DMS153 (cell line): ENCODE results near the gene CPT1B.
A peak's percentile ranks its signal among the peaks of the same experiment; 100 is the strongest.
"Not testable (repeated sequence)": the region's sequence is repeated elsewhere in the genome, so short reads cannot be mapped to it uniquely, and the experiment has no call there.

Source experiments
- DNase-seq: peaks from one replicate; lab custom pipeline; 2025; lab: John Stamatoyannopoulos, UW

Gene CPT1B

DNA sequence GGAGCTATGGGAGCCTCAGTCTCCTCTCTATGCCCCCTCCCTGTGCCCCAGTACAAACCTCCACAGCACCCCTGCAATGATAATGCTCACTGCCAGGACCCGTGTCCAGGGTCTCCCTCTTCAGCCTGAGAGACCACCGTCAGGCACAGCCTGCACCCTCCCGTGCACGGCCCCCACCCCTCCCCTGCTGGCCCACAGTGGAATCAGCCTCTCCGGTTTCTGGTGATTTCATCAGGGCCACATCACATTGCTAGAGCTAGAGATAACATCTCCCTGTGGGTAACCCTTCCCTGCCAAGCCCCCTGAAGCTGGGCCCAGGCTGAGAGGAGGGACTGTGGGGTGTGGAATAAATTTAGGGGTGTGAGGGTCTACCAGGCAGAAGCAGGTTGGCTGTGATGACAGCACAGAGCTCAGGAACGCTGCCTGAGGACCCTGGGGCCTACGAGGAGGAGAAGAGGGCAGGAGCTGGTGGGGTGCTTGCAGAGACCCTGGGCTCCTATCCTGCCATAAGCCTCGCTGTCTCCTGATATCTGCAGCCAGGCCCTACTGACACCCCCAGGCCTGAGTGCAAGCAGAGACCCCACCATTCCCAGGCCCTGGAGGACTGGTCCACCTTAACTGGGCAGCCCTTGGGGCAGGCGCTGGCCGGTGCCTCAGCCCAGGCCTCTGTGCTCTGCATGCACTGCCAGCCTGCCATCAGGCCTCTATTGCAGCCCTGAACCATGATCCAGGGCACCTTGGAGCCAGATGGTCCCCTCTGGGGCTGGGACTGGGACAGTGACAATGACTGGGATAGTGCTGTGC, 32.5 kb downstream of the CPT1B start, which contains the start of gene KLHDC7B:
KLHDC7B (plus strand) TSS at position 378 of the 804 bp plus-strand sequence; CDS start at position 723, 345 bp downstream.
- no peak for DNase-seq

GRCh38 chr22:50544746-50545253, 33.4 kb downstream of the CPT1B start:
- DNase-seq = no peak

- DNase-seq = peak; percentile 68
Measured at GRCh38 chr22:50544078-50544745, 34.0 kb downstream of the CPT1B start.

GRCh38 chr22:50542416-50542927, 35.8 kb downstream of the CPT1B start:
- DNase-seq = no peak

DNA sequence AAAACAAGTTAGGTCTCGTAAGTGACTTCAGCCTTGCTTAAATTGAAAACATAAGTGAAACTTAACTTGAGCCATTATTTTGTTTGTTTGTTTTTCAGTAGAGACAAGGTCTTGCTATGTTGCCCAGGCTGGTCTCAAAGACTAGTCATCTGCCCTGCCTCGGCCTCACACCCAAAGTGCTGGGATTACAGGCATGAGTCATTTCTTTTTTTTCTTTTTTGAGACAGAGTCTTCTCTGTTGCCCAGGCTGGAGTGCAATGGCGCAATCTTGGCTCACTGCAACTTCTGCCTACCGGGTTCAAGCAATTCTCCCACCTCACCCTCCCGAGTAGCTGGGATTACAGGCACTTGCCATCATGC, 36.6 kb downstream of the CPT1B start:
- DNase-seq = not testable (repeated sequence)

GRCh38 chr22:50540381-50540780, 37.8 kb downstream of the CPT1B start:
- no peak for DNase-seq

GRCh38 chr22:50537765-50538164, 40.5 kb downstream of the CPT1B start:
- DNase-seq = no peak

- no peak for DNase-seq
Measured at GRCh38 chr22:50536226-50536625, 42.0 kb downstream of the CPT1B start.

GRCh38 chr22:50535113-50535512, 43.1 kb downstream of the CPT1B start:
- DNase-seq = no peak

GRCh38 chr22:50533856-50534711, 44.1 kb downstream of the CPT1B start:
- not testable (repeated sequence) for DNase-seq

- DNase-seq = no peak
Measured at GRCh38 chr22:50532824-50533796, 45.1 kb downstream of the CPT1B start.

DNA sequence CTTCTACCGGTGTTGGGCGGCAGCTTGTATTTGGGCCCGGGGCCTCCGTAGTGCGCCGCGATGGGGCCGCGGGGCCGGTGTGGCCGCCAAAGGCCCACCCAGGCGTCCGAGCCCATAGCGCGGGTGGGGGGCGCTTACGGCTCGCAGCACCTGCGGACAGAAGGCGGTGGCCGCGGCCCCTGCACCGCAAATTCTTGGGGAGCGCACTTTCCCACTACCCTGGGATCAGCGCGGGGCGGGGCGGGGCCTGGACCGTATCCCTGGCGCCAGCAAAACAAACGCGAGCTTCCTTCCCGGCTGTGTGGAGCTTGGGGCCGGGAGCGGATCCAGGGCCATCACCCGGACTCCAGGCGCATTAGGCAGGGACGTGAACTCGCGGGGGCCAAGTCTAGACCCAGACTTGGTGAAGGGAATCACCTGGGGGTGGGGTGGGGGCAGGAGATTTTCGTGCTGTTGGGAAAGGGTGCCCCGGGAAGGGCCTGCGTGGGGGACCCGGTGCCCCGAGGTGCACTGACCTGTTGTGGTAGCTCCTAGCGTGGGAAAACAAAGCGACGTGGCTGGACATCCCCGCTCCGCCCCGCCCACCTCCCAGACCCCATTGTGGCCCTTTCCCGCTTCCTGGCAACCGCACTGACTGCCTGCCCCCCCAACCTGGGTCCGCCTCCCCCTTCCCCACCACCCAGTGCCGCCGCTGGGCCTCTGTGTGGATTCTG, 46.1 kb downstream of the CPT1B start:
- DNase-seq = peak; percentile 24

GRCh38 chr22:50531546-50531961, 46.7 kb downstream of the CPT1B start:
- no peak for DNase-seq

DNA sequence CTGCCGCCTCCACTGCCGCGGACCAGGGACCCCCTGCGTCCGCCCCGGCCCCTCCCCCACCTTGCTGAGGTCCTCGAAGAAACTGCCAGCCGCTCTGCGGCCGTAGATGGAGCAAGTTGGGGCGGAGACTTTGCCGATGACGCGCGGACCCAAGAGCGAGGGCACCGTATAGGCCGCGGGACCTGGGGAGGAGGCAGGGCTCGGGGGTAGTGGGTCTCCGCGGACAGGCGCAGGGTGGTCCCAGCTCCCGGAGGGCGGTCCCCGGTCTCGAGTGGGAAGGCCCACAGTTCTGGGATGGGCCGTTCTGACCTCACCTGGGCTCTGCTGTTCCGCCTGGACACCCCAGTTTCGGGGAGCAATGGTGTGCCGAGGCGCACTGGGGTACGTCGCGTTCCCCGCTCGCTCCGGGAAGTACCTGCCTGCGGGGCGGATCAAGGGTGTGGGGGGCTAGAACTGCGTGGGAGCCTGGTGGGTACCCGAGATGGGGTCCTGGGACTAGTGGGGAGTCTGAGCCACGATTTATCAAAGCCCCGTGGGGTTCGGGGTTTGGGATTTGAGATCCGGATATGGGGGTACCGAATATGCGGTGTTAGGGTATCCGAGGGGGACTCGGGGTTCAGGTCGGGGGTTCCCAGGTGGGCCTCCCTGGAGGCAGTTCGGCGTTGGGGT, 47.2 kb downstream of the CPT1B start:
- peak; percentile 43 for DNase-seq

DNA sequence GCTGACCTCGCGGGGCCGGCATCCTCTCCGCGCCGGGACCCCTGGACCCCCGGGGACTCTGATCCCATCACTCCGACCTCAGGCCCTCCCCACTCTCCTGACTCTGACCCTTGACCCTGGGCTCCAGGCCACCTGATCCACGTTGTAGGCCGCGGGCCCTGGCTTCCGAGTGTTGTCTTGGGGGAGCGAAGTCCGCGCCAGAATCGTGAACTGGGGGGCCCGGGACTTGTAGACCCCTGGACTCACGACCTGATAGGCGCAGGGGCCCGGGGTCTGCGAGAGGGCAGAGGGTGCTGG, 47.7 kb downstream of the CPT1B start:
- no peak for DNase-seq

DNA sequence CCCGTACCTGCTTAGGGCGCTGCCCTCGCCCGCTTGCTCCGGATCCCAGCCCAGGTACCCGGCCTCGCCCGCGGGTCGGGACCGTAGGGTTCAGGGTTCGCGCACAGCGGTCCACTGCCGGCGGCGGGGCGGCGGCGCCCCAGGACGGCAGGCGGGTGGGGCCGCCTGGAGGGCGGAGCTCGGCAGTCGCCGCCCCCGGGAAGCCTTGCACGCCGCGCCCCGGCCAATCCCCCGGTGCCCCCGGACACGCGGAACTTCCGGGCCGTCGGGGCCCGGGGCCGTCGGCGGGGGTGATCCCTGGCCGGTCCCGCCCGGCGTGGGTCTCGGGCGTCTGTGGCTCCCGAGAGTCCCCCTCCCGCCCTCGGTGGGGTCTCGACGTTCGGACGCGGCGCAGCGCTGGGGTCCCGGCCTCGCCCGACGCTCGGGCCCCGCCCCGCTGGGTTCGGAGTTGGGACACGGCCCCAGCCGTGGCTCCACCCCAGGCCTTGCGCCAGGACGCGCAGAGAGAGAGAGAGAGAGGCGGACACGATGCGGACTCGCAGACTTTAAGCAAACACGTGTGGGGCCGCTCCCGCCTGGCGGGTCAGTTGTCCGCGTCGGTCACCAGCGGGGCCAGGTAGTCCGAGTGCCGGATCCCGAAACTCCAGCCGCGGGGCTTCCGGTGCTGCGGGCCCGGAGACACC, 48.2 kb downstream of the CPT1B start, which contains the start of gene TYMP:
TYMP (minus strand) TSS at position 116 of the 683 bp plus-strand sequence. CDS start 303 bp downstream, outside the sequence.
- DNase-seq = no peak

GRCh38 chr22:50529416-50529896, 48.8 kb downstream of the CPT1B start:
- no peak for DNase-seq

DNA sequence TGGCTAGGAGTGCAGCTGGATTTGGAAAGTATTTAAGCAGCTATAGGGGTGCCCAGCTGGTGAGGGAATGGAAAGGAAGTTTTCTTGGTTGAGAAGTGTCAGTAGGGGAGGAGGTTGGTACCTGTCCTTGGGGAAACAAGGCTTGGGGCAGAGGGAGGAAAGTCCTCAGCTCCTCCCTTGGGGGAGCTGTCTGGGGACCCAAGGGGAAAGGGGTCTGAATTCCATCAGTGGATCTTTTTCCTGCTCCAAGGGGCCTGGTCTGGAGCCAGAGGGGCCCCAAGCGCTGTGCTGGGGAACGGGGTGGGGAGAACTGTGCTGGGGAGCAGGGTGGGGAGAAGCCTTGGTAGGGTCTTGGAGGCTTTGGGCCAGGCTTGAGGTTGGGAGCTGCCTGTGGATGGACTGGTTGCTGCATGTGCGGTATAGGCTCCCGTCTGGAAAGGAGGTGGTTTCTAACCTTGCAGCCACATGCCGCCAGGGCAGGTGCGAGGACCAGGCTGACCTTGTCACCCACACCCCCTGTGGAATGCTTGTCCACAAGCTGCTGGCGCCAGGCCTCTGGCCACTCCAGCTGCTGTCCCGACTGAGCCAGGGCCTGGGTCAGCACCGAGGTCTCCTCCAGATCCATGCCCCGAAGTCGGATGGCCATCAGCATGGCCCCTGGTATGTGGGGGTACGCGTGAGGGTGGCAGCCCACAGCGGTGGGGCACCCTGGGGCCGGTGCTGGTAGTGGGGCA, 49.4 kb downstream of the CPT1B start:
- no peak for DNase-seq
